ENCODE data around the gene LYRM4.

Gene LYRM4

GRCh38 chr6:5150551-5151075 is 110.1 kb downstream of the LYRM4 start:
- DNase-seq (ENCODE audit: insufficient read length, low spot score) (no peak), FAIRE-seq (no peak)

- DNase-seq (ENCODE audit: insufficient read length, low spot score), result no peak
- FAIRE-seq, result no peak
Observed at GRCh38 chr6:5149891-5150290, 110.9 kb downstream of the LYRM4 start.

- DNase-seq (ENCODE audit: insufficient read length, low spot score), result no peak
- FAIRE-seq, result no peak
Observed at GRCh38 chr6:5149159-5149704, 111.5 kb downstream of the LYRM4 start.

GRCh38 chr6:5146398-5146797 is 114.4 kb downstream of the LYRM4 start:
- FAIRE-seq (no peak), DNase-seq (ENCODE audit: insufficient read length, low spot score) (no peak)

GRCh38 chr6:5143634-5144311 is 117.0 kb downstream of the LYRM4 start:
- DNase-seq (ENCODE audit: insufficient read length, low spot score) (peak; percentile 80), FAIRE-seq (no peak)

- FAIRE-seq, result no peak
- DNase-seq (ENCODE audit: insufficient read length, low spot score), result peak; percentile 45
Observed at GRCh38 chr6:5142915-5143314, 117.8 kb downstream of the LYRM4 start.

DNA sequence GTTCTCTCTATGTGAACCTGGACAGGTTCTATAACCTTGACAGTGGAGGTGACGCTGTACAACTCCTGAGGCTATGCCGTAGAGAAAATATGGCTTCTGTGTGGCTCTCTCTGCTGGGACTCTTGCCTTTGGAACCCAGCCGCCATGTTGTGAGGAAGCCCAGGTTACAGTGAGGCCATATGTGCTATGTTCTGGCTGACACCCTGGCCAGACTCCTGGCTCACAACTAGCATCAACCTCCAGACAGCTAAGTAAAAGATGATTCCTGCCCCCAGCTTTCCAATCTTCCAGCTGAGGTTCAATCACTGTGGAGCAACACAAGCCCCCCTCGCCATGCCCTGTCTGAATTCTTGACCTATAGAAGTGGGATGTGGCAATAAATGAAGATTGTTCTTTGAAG is 118.6 kb downstream of the LYRM4 start:
- no peak for DNase-seq (ENCODE audit: insufficient read length, low spot score)
- FAIRE-seq, result no peak

DNA sequence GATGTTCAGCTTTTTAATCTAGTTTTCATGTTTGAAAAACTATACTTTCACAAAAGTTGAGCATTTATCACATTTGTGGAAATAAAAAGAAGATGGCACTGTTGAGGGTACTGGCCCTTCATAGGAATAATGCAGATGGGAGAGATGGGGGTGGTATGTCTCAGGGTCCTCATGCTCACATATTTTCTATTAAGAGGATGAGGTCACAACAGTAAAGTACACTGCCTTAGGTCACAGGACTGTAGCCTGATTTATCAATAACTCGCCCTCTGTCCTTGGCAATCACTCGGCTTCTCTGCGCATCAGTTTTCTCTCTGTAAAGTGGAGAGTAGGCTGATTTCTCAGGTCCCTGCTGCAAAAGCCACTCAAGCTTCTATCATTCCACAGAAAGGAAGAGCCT is 119.7 kb downstream of the LYRM4 start:
- FAIRE-seq, result no peak
- no peak for DNase-seq (ENCODE audit: insufficient read length, low spot score)

DNA sequence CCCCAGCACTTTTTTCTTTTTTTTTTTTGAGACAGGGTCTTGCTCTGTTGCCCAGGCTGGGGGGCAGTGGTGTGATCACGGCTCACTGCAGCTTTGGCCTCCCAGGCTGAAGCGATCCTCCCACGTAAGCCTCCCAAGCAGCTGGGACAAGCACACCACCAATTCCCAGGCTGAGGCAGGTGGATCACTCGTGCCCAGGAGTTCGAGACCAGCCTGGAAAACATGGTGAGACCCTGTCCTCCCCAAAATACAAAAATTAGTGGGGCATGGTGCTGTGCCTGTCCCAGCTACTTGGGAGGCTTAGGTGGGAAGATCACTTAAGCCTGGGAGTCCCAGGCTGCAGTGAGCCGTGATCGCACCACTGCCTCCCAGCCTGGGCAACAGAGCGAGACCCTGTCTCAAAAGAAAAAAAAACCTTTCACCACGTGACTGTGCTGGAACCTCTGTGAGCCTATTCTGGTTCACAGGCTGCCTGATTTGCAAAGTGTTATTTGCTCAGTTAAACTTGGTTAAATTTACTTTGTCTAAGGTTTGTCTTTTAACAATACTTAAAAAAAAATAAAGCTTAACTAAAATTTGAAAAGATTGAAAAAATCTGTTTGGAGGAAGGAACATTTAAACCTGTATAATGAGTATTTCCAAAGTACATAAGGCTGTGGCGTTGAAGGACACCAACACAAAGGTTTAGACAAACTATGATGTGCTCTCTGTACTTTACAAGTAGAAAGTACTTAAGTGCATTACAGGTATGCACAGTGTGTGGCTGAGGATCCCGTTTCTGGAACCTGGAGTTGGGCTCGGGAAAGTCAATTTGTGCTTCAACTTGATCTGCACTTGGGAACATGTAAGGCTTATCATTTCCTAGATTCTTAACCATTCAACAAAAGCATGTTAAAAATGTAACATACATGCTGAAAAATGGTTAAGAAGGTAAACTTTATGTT is 120.7 kb downstream of the LYRM4 start:
- FAIRE-seq (no peak), DNase-seq (ENCODE audit: insufficient read length, low spot score) (no peak)

GRCh38 chr6:5138995-5139827 is 121.5 kb downstream of the LYRM4 start:
- DNase-seq (ENCODE audit: insufficient read length, low spot score), result no peak
- FAIRE-seq, result no peak

- FAIRE-seq, result no peak
Observed at GRCh38 chr6:5136851-5137250, 123.9 kb downstream of the LYRM4 start.

DNA sequence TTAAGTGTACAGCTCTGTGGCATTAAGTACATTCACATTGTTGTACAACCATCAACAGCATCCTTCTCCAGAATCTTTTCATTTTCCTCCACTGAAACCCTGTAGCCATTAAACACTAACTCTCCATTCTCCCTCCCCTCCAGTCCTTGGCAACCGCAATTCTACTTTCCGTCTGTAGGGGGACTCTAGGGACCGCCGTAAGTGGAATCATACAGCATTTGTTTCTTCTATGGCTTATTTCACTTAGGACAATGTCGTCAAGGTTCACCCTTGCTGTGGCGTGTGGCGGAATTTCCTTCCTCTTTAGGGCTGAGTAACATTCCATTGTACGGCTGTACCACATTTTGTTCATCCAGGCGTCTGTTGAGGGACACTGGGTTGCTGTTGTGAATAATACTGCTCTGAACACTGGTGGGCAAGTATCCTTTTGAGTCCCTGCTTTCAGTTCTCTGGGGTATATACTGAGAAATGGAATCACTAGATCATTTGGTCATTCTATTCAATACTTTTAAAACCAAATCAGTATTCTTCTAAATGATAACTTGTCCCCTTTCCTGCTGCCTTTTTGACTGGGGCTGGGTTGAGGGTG is 124.9 kb downstream of the LYRM4 start:
- FAIRE-seq, result peak; percentile 68
- DNase-seq (ENCODE audit: insufficient read length, low spot score), result no peak

More at GRCh38 chr6:5136851-5137250, 123.9 kb downstream of the LYRM4 start:
- no peak for DNase-seq (ENCODE audit: insufficient read length, low spot score)

DNA sequence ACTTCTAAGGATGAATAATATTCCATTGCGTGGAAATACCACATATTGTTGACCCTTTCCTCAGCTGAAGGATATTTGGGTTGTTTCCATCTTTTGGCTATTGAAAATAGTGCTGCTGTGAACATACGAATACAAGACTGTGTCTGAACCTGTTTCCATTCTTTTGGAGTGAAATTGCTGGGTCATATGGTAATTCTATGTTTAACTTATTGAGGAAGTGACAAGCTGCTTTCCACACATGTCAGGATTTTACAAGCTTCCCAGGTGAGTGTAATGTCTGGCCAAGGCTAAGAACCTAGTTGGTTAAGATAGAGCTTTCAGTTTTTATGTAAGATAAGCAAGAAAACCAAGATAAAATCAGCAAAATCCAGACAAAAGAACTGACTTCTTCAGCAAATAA is 126.8 kb downstream of the LYRM4 start:
- DNase-seq (ENCODE audit: insufficient read length, low spot score) (no peak), FAIRE-seq (no peak)

DNA sequence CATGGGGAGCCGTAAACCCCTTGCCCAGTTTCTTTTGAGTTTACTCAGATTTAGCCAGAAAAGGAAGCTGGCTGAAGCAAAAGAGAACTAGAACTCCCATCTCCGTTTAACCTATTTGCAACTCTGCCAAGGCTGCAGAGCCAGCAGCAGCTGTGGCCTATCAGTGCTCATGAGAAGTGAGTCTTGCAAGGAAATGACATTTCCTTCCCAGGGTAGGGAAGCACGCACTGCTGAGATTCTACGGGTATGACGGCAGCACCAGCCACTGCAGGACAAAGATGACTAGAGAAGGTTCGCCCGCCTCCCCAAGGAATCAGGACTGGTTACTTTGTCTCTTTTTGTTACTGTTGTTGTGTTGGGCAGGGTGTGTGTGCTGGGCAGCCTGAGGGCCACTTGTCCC is 128.0 kb downstream of the LYRM4 start:
- FAIRE-seq, result no peak
- no peak for DNase-seq (ENCODE audit: insufficient read length, low spot score)

GRCh38 chr6:5130135-5130866 is 130.4 kb downstream of the LYRM4 start:
- FAIRE-seq, result no peak
- no peak for DNase-seq (ENCODE audit: insufficient read length, low spot score)

GRCh38 chr6:5128351-5128750 is 132.4 kb downstream of the LYRM4 start:
- FAIRE-seq, result no peak
- DNase-seq (ENCODE audit: insufficient read length, low spot score), result no peak

- FAIRE-seq, result no peak
- no peak for DNase-seq (ENCODE audit: insufficient read length, low spot score)
Observed at GRCh38 chr6:5127106-5127687, 133.6 kb downstream of the LYRM4 start.

- DNase-seq (ENCODE audit: insufficient read length, low spot score) (peak; percentile 42), FAIRE-seq (no peak)
Observed at GRCh38 chr6:5126214-5126613, 134.5 kb downstream of the LYRM4 start.
